ENCODE data around the gene FANCC. TPM values are rescaled to one million over a fixed set of nuclear protein-coding genes. Genes with fewer than 3 reads are reported as not detected.

Gene FANCC
- total RNA-seq, 1 experiment from 2014 or later = 44.7 TPM

DNA sequence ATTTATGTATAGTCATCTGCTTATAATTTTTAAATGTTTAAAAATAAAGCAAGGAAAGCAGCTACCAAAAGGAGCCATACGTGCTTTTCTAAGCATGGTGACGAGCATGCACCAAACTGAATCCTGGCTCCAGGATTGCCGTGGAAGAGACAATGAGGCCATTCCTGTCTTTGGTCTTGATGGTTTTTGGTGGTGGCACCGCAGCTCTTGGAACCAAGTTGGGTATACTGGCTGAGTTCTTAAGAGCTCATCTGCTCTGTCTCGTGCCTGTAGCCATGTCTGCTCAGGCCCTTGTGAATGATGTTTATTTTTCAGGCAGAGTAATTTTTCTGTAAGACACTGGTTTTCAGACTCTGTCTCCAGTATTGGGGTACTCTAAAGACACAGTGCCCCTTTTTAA lies 246.1 kb downstream of the FANCC start:
- Histone ChIP-seq H3K9me2 (ENCODE audit: insufficient read depth) (no peaks in the 10 kb centered on the region), H3K79me2 (ENCODE audit: low read depth) (peaks cover 100% of the 10 kb centered on the region), H3K4me1 (replicated peaks; ENCODE audit: insufficient read depth) (no peaks in the 10 kb centered on the region), H3K4me2 (no peak overlapping the region), H3K27me3 (ENCODE audit: insufficient read depth, low read depth) (no peaks in the 10 kb centered on the region), H3K9me3 (ENCODE audit: insufficient read depth, low read depth) (no peaks in the 10 kb centered on the region), H4K20me1 (ENCODE audit: insufficient read depth) (peaks cover 87% of the 10 kb centered on the region), H2AFZ (no peak overlapping the region), H3K4me3 (no peak overlapping the region), H3K27ac (no peak overlapping the region), H3K36me3 (ENCODE audit: low read depth) (peaks cover 49% of the 10 kb centered on the region), H3F3A (ENCODE audit: insufficient read depth, low read depth) (peaks cover 61% of the 10 kb centered on the region; the same call in 1 of the 2 replicates)
- ChIA-PET CTCF (no interaction called here), POLR2A (ENCODE audit: unreplicated experiment) (no interaction called here)
- no TSS peak for BruUV-seq (replicated peaks)
- intact Hi-C loops (cut with micrococcal nuclease; ENCODE audit: unreplicated experiment) = no loop called here
- TF ChIP-seq, protein P1, sequence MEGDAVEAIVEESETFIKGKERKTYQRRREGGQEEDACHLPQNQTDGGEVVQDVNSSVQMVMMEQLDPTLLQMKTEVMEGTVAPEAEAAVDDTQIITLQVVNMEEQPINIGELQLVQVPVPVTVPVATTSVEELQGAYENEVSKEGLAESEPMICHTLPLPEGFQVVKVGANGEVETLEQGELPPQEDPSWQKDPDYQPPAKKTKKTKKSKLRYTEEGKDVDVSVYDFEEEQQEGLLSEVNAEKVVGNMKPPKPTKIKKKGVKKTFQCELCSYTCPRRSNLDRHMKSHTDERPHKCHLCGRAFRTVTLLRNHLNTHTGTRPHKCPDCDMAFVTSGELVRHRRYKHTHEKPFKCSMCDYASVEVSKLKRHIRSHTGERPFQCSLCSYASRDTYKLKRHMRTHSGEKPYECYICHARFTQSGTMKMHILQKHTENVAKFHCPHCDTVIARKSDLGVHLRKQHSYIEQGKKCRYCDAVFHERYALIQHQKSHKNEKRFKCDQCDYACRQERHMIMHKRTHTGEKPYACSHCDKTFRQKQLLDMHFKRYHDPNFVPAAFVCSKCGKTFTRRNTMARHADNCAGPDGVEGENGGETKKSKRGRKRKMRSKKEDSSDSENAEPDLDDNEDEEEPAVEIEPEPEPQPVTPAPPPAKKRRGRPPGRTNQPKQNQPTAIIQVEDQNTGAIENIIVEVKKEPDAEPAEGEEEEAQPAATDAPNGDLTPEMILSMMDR (conservative IDR thresholded peaks at IDR 0.05) = no peak
- TF ChIP-seq EZH2 (IDR thresholded peaks at IDR 0.05; ENCODE audit: low read depth) = no peak
- DNase-seq = no peak

DNA sequence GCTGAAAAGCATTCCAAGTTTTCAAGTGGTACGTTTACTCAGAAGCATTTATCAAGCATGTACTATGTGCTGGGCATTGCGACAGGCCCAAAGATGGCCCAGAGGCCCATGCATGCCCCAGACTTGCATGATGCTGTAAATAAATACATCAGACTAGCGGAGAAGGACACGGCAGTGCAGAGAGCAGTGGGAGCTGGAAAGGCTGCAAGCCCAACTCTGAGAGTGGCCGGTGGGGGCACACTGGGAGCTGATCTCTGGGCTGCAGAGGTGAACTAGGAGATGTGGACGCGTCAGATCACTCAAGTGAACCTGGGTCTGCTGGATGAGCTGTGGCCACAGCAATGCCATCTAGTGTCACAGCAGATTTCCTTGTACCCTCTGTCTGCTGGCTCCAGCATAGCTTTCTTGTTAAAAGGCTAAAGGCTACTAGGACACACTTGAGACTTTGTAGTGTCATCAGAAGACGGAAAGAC lies 246.9 kb downstream of the FANCC start:
- CTCF ChIA-PET = no interaction called here
- no peak for DNase-seq
- peaks cover 100% of the 10 kb centered on the region for H3K79me2 ChIP-seq (ENCODE audit: low read depth)
- TF ChIP-seq, protein P1 (conservative IDR thresholded peaks at IDR 0.05) = no peak
- H3K9me3 ChIP-seq (ENCODE audit: insufficient read depth, low read depth) = no peaks in the 10 kb centered on the region
- H3F3A ChIP-seq (ENCODE audit: insufficient read depth, low read depth) = peaks cover 63% of the 10 kb centered on the region; the same call in 1 of the 2 replicates
- peaks cover 88% of the 10 kb centered on the region for H4K20me1 ChIP-seq (ENCODE audit: insufficient read depth)
- intact Hi-C loops (cut with micrococcal nuclease; ENCODE audit: unreplicated experiment) = no loop called here
- H3K36me3 ChIP-seq (ENCODE audit: low read depth) = peaks cover 48% of the 10 kb centered on the region
- BruUV-seq (replicated peaks) = no TSS peak
- no peak overlapping the region for H3K4me3 ChIP-seq
- no peak overlapping the region for H3K27ac ChIP-seq
- no peak overlapping the region for H2AFZ ChIP-seq
- no peak overlapping the region for H3K4me2 ChIP-seq
- no peaks in the 10 kb centered on the region for H3K4me1 ChIP-seq (replicated peaks; ENCODE audit: insufficient read depth)
- no peaks in the 10 kb centered on the region for H3K27me3 ChIP-seq (ENCODE audit: insufficient read depth, low read depth)
- POLR2A ChIA-PET (ENCODE audit: unreplicated experiment) = no interaction called here
- no peaks in the 10 kb centered on the region for H3K9me2 ChIP-seq (ENCODE audit: insufficient read depth)

DNA sequence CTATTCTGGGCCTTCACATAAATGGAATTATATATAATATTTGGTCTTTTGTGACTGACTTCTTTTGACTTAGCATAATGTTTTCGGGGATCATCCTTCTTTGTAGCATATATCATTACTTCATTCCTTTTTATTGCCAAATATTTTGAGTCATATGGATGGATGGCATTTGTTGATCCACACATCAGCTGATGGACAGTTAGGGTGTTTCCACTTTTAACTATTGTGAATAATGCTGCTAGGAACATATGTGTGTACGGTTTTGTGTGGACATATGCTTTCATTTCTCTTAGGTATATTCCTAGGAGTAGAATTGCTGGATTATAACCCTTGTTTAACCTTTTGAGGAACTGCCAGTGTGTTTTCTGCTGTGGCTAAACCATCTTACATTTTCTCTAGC lies 249.6 kb downstream of the FANCC start:
- no peak for DNase-seq
- H3K9me3 ChIP-seq (ENCODE audit: insufficient read depth, low read depth) = no peaks in the 10 kb centered on the region
- H2AFZ ChIP-seq = no peak overlapping the region
- H4K20me1 ChIP-seq (ENCODE audit: insufficient read depth) = peaks cover 84% of the 10 kb centered on the region
- H3K27ac ChIP-seq = no peak overlapping the region
- ChIA-PET POLR2A (ENCODE audit: unreplicated experiment) (no interaction called here), CTCF (no interaction called here)
- no peak overlapping the region for H3K4me3 ChIP-seq
- H3K4me1 ChIP-seq (replicated peaks; ENCODE audit: insufficient read depth) = no peaks in the 10 kb centered on the region
- H3F3A ChIP-seq (ENCODE audit: insufficient read depth, low read depth) = peaks cover 50% of the 10 kb centered on the region; the same call in 1 of the 2 replicates
- no peaks in the 10 kb centered on the region for H3K27me3 ChIP-seq (ENCODE audit: insufficient read depth, low read depth)
- H3K4me2 ChIP-seq = no peak overlapping the region
- no peak for TF ChIP-seq EZH2 (IDR thresholded peaks at IDR 0.05; ENCODE audit: low read depth)
- TF ChIP-seq, protein P1 (conservative IDR thresholded peaks at IDR 0.05) = no peak
- intact Hi-C loops (cut with micrococcal nuclease; ENCODE audit: unreplicated experiment) = no loop called here
- no TSS peak for BruUV-seq (replicated peaks)
- H3K79me2 ChIP-seq (ENCODE audit: low read depth) = peaks cover 100% of the 10 kb centered on the region
- H3K36me3 ChIP-seq (ENCODE audit: low read depth) = peaks cover 49% of the 10 kb centered on the region
- H3K9me2 ChIP-seq (ENCODE audit: insufficient read depth) = no peaks in the 10 kb centered on the region
